Right lobe of liver (tissue), 6 donors: ENCODE data around the gene NME3. TPM values are rescaled to one million over a fixed set of nuclear protein-coding genes. Genes with fewer than 3 reads are reported as not detected.
A peak's percentile ranks its signal among the peaks of the same experiment; 100 is the strongest.

Experiments used
- ATAC-seq, 4 donors: fragments of 200-7000 bp; cut with Tn5 transposase; one replicate each; pipeline ENCODE4 v1.9.1; 2020; ENCODE audit warnings: mild to moderate bottlenecking in 4 of 4, moderate library complexity in 4 of 4
- DNase-seq, 3 donors: peaks; one replicate each; pipeline ENCODE4 v3.0.0-alpha.2; 2020
- H3K27ac ChIP-seq, 3 donors: fragments of 200-600 bp; one replicate each; pipeline ENCODE4 v1.8.0; 2022
- H3K27me3 ChIP-seq, 2 donors: fragments of 200-600 bp; one replicate each; pipeline ENCODE4 v1.8.0; 2022
- H3K36me3 ChIP-seq, 4 donors: fragments of 200-600 bp; sonication (generic) in 1 of 4; one replicate each; pipeline versions ENCODE4 v1.5.1 to v1.8.0; 2017 to 2022; ENCODE audit warnings: control low read depth in 1 of 4
- H3K4me1 ChIP-seq, 4 donors: fragments of 200-600 bp; sonication (generic) in 1 of 4; one replicate each; pipeline versions ENCODE4 v1.5.1 to v1.8.0; 2017 to 2022; ENCODE audit warnings: control low read depth in 1 of 4
- H3K4me3 ChIP-seq, 3 donors: fragments of 200-600 bp; one replicate each; pipeline ENCODE4 v1.8.0; 2022
- H3K9me3 ChIP-seq, 4 donors: fragments of 200-600 bp; sonication (generic) in 1 of 4; one replicate each; pipeline versions ENCODE4 v1.5.1 to v1.8.0; 2017 to 2022; ENCODE audit warnings: control low read depth in 1 of 4
- POLR2A ChIP-seq: fragments of 450-650 bp; IDR thresholded peaks from one replicate; pipeline ENCODE4 v1.6.1; 2017; ENCODE audit warnings: antibody characterized with exemption, mild to moderate bottlenecking
- WGBS: methylation state at CpG from one replicate; pipeline ENCODE4 v1.1.6; 2018; ENCODE audit warnings: low coverage, low lambda C conversion rate; ENCODE audit not compliant: insufficient coverage; ENCODE audit errors: missing lambda C conversion rate; 5-methylcytosine and 5-hydroxymethylcytosine counted together
- intact Hi-C, 2 donors: fragments of 100-400 bp; cut with DNase I; formaldehyde crosslinking; loops; one replicate each; pipeline versions ENCODE4 v1.11.2 to v1.14.1; 2022
- total RNA-seq, 6 experiments: library from RNA; depleted of rRNA in 2 of 6; stranded (reverse); fragments of >200 nt in 2 of 6; fragmentation: NEBNext Ultra II Directional in 3 of 6; extraction: Animal tissue kit (Norgen Biotek cat#: 25700) in 3 of 6; gene quantifications; one replicate each; pipeline versions ENCODE4 v1.1.0 to v1.2.4, GENCODE V29; 2016 to 2023
- TF ChIP-seq, protein P1 (sequence below), 4 donors: fragments of 200-600 bp in 3 of 4; fragments of 450-650 bp in 1 of 4; IDR thresholded peaks; one replicate each; pipeline versions ENCODE4 v1.5.1 to v1.8.0; 2016 to 2022; ENCODE audit warnings: antibody characterized with exemption in 4 of 4, mild to moderate bottlenecking in 2 of 4
- donor health status: DM: no; HTN: yes; CAD: no.
- donor health status: DM: no; HTN: no; CAD: no.
- donor health status: DM: no; HTN: no; CAD: no.
- donor health status: DM: no; HTN: yes; CAD: no.
- donor health status: DM: no; HTN: yes; CAD: no.

The NME3 gene
- total RNA-seq, 6 experiments from 2014 or later: 17.9 to 36.1 (median 23.2) TPM

DNA sequence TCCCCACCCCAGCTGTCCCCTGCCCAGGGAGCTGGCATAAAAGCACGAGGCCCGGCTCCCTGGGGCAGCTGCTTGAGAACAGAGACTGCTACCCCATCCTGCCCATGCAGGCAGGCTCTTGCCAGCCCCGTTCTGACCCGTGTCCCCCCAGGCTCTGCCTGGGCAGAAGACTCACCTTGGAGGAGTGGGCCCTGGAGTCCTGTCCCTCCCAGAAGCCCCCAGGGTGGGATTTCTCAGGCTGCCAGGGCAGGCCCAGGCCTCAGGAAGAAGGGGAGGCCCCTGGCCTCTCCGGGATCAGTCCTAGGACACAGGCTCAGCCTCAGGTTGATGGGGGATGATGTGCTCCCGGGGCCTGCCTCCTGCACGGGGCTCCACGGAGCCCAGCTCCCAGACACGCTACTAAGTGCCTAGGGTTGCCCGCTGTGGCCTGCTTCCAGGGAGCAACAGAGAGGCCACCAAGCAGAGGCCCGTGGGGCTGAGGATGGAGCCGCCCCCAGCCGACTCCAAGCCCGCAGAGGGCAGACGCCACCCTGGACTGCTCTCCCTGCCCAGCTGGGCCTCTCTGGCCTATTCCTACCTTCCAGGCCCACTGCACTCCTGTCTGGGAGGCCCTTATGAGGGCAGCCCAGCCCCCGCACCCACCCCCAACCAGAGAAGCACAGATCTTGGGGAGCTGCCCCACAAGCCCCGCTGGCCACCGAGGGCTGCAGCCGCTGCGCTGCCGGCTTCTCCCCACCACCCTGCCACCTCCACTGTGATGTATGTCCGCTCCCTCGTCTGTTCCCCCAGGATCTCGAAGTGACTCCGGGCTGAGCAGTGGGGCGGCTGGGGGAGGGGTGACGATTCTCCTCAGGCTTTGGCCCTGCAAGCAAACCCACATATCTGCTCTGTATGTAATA, 1.7 kb downstream of the NME3 start:
- TF ChIP-seq, protein P1, sequence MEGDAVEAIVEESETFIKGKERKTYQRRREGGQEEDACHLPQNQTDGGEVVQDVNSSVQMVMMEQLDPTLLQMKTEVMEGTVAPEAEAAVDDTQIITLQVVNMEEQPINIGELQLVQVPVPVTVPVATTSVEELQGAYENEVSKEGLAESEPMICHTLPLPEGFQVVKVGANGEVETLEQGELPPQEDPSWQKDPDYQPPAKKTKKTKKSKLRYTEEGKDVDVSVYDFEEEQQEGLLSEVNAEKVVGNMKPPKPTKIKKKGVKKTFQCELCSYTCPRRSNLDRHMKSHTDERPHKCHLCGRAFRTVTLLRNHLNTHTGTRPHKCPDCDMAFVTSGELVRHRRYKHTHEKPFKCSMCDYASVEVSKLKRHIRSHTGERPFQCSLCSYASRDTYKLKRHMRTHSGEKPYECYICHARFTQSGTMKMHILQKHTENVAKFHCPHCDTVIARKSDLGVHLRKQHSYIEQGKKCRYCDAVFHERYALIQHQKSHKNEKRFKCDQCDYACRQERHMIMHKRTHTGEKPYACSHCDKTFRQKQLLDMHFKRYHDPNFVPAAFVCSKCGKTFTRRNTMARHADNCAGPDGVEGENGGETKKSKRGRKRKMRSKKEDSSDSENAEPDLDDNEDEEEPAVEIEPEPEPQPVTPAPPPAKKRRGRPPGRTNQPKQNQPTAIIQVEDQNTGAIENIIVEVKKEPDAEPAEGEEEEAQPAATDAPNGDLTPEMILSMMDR (IDR thresholded peaks at IDR 0.05): no peak
- TF ChIP-seq POLR2A: no peak
- WGBS: 50% methylated on average over 2 of the region's 27 CpGs
- DNase-seq (no peak), ATAC-seq (no peak)
- intact Hi-C loops: no loop called here
- Histone ChIP-seq H3K4me1 (peaks cover 0 to 19% (median 6%) of the 10 kb centered on the region in 4 donors), H3K4me3 (peak overlapping the region in 1 of 3 donors; percentile 98), H3K36me3 (peaks cover 0 to 25% (median 2%) of the 10 kb centered on the region in 4 donors), H3K9me3 (no peaks in the 10 kb centered on the region), H3K27me3 (no peaks in the 10 kb centered on the region), H3K27ac (no peak overlapping the region)

DNA sequence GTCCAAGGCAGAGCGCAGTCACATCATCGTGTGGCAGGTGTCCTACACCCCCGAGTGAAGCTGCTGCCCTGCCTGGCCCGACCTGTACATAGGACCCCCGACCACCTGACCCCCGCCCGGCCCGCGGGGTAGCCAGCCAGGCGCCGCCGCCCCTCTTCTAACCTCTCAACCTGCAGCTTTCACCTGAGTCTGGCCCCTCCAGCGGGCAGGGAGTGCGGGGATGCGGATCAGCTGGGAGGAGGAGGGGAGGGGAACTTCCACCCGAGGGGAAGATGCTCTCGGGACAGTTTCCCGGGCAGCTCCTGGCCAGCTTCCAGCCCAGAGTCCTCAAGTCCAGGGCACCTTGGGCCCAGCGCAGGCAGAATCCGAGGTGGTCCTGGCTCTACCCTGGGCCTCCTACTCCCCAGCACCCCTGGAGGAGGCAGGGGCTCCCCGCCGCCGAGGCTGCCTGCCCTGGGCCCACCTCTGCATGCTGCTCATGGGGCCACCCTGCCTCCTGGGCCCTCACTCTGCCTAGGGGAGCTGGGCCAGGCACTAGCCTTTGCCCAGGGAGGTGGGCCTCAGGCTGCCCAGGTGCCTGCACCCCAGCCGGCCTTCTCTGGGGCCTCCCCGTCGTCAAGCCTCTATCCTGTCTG, 2.5 kb downstream of the NME3 start:
- Histone ChIP-seq H3K27ac (no peak overlapping the region), H3K27me3 (no peaks in the 10 kb centered on the region), H3K4me1 (peaks cover 0 to 11% (median 2%) of the 10 kb centered on the region in 4 donors), H3K36me3 (peaks cover 0 to 32% (median 2%) of the 10 kb centered on the region in 4 donors), H3K9me3 (no peaks in the 10 kb centered on the region), H3K4me3 (no peak overlapping the region)
- intact Hi-C loops: no loop called here
- TF ChIP-seq, protein P1 (IDR thresholded peaks at IDR 0.05): no peak
- no peak for TF ChIP-seq POLR2A
- DNase-seq: no peak
- no peak for ATAC-seq
- whole genome bisulfite sequencing: 41% methylated on average over 5 of the region's 26 CpGs

DNA sequence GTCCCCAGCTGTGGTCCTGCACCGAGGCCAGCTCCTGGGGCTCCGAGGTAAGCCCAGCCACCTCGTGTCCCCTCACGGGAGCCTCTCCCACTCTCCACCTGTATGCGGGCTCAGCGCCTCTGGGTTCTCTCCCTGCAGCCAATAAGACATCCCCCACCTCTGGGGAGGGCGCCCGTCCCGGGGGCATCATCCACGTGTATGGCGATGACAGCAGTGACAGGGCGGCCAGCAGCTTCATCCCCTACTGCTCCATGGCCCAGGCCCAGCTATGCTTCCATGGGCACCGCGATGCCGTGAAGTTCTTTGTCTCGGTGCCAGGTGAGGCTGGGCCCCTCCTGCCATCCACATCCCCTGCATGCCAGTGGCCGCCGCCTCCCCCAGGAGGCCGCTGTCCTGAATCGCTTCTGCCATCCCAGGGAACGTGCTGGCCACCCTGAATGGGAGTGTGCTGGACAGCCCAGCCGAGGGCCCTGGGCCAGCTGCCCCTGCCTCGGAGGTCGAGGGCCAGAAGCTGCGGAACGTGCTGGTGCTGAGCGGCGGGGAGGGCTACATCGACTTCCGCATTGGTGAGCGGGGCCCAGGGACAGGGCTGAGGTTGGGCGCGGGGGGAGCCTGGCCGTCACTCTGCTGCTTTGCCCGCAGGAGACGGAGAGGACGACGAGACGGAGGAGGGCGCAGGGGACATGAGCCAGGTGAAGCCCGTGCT, 3.1 kb downstream of the NME3 start:
- Histone ChIP-seq H3K27ac (no peak overlapping the region), H3K4me3 (no peak overlapping the region), H3K36me3 (peaks cover 0 to 33% (median 2%) of the 10 kb centered on the region in 4 donors), H3K4me1 (peaks cover 0 to 11% (median 0%) of the 10 kb centered on the region in 4 donors), H3K9me3 (no peaks in the 10 kb centered on the region), H3K27me3 (no peaks in the 10 kb centered on the region)
- intact Hi-C loops: no loop called here
- DNase-seq: no peak
- 80% methylated on average over 1 of the region's 41 CpGs for WGBS
- no peak for TF ChIP-seq POLR2A
- no peak for ATAC-seq

DNA sequence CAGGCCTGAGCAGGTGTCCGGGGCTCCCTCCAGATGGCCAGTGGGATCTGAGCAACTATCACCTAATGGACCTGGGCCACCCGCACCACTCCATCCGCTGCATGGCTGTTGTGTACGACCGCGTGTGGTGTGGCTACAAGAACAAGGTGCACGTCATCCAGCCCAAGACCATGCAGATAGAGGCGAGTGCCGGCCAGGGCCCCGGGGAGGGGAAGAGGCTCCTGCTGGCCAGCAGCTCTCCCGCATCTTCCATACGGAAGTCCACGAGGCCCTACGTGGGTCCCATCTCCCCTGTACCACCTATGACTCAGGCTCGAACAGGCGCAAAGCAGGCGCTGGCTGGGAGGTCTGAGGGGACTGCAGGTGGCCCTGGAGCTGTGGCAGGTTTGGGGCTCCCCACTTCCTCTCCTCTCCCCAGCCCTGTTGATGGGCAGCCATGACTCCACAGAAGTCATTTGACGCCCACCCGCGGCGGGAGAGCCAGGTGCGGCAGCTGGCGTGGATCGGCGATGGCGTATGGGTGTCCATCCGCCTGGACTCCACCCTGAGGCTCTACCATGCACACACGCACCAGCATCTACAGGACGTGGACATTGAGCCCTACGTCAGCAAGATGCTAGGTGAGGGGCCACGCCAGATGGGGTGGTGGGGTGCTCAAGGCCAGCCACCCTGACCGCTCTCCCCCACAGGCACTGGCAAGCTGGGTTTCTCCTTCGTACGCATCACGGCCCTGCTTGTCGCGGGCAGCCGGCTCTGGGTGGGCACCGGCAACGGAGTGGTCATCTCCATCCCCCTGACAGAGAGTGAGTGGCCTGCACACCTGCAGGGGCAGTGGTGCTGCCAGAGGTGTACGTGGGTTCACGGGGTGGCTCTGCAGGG, 4.0 kb downstream of the NME3 start:
- 87% methylated on average over 3 of the region's 42 CpGs for WGBS
- Histone ChIP-seq H3K9me3 (no peaks in the 10 kb centered on the region), H3K4me3 (no peak overlapping the region), H3K27me3 (no peaks in the 10 kb centered on the region), H3K4me1 (peaks cover 0 to 11% (median 0%) of the 10 kb centered on the region in 4 donors), H3K27ac (no peak overlapping the region), H3K36me3 (peaks cover 0 to 40% (median 2%) of the 10 kb centered on the region in 4 donors)
- intact Hi-C loops: no loop called here
- TF ChIP-seq POLR2A: no peak
- TF ChIP-seq, protein P1 (IDR thresholded peaks at IDR 0.05): no peak
- DNase-seq (no peak), ATAC-seq (no peak)
